GM21737 (cell line): Measurements from ENCODE around the gene BTN2A1.
"Not testable (repeated sequence)": the region's sequence is repeated elsewhere in the genome, so short reads cannot be mapped to it uniquely, and the experiment has no call there.

Source experiments
- ATAC-seq: cut with Tn5 transposase; IDR thresholded peaks from one replicate; pipeline ENCODE4 v1.9.1; 2021; ENCODE audit warnings: mild to moderate bottlenecking, moderate library complexity; ENCODE audit not compliant: unreplicated experiment

The BTN2A1 gene

DNA sequence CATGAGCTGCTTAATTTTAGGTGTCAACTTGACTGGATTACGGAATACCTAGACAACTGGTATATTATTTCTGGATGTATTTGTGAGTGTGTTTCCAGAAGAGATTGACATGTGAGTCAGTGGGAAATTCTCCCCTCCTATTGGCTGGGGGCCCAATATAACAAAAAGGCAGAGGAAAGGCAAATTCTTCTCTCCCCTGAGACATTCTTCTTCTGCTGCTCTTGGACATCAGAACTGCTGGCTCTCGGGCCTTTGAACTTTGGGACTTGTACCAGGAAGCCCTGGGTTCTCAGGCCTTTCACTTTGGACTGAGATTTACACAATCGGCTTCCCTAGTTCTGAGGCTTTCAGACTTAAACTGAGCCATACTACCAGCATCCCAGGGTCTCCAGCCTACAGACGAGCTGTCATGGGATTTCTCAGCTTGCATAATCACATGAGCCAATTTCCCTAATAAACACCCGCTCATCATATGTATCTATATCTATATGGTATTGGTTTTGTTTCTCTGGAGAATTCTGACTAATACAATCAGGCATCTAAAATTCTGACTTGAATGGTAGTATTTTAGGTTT, 25.0 kb upstream of the BTN2A1 start:
- ATAC-seq, result no peak

- not testable (repeated sequence) for ATAC-seq
Observed at GRCh38 chr6:26433680-26434079, 24.1 kb upstream of the BTN2A1 start.

DNA sequence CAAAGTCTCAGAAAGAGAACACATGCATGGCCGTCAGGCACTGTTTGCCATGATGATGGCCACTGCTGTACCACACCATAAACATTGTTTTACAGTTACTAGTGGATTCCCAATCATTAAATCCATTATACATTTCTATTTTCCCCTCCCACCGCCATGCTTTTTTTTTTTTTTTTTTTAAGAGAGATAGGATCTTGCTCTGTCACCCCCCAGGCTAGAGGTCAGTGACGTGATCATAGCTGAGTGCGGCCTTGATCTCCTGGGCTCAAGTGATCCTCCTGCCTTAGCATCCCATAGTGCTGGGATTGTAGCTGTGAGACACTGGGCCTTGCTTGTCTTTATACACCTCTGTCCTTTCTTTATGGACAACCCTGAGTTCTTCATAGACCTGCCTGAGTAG, 21.7 kb upstream of the BTN2A1 start:
- ATAC-seq, result no peak

GRCh38 chr6:26437550-26437949, 20.2 kb upstream of the BTN2A1 start:
- no peak for ATAC-seq

DNA sequence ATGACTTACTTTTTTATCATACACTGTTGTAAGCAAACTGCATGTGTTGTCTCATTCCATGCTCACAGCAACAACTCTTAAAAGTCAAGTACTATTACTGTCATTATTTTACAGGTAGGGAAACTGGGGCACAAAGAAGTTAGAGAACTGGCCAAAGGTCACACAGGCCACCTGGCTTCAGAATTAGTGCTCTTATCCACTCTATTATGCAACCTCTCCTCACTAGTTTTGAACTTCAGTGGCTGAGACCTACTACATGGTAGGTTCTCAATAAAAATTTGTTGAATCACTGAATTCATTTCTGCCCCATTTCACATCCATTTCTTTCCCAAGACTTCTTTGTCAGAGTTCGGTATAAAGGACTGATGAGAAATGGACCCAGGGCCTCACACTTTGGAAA, 19.8 kb upstream of the BTN2A1 start:
- ATAC-seq, result no peak

GRCh38 chr6:26439151-26440125, 18.3 kb upstream of the BTN2A1 start:
- no peak for ATAC-seq

DNA sequence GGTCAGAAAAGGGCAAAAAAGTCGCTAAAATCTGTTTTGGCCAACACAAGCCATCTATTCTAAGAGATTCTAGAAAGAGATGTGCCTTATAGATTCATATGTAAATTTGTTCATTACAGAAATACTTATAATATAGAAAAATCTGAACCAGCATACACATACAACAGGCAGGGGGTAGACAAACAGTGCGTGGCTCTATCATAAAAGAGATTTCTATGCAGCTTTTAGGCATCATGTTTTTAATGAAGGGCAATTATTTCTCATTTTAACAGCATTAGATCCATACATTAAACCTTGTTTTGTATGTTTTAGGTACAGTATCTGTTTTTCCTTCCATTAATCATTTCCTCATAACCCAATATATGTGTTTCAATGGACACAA, 16.8 kb upstream of the BTN2A1 start:
- no peak for ATAC-seq

DNA sequence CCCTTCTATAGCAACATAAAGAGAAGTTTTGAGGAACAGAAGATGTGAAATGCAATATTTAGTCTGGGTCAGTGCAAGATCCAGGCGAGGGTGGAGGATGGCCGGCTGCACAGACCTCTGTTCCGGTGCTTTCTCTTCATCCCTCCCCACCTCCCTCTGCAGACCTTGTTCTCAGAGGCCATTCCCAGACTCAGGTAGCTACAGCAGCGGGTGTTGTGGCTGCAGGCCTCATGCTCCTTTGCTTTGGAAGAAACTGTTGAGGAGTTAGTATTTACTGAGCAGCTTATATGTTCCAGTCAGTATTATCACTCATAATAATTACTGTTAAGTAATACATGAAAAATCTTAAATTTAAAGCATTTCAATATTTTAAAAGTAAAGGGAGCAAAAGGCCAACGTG, 15.8 kb upstream of the BTN2A1 start:
- ATAC-seq, result no peak

GRCh38 chr6:26445934-26446667, 11.7 kb upstream of the BTN2A1 start:
- no peak for ATAC-seq

DNA sequence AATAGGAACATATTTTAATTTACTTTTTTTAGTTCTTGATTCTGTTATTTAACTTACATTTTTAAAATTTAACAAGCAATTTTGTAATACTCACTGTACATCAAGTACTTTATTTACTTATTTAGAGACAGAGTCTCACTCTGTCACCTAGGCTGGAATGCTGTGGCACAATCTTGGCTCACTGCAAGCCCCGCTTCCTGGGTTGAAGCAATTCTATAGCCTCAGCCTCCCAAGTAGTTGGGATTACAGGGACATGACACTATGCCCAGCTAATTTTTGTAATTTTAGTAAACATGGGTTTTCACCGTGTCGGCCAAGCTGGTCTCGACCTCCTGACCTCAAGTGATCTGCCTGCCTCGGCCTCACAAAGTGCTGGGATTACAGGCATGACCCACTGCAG, 10.5 kb upstream of the BTN2A1 start:
- ATAC-seq, result no peak

GRCh38 chr6:26450240-26450639, 7.5 kb upstream of the BTN2A1 start:
- ATAC-seq, result no peak

GRCh38 chr6:26452631-26453235, 5.0 kb upstream of the BTN2A1 start:
- no peak for ATAC-seq

- no peak for ATAC-seq
Observed at GRCh38 chr6:26454631-26455030, 3.1 kb upstream of the BTN2A1 start.

DNA sequence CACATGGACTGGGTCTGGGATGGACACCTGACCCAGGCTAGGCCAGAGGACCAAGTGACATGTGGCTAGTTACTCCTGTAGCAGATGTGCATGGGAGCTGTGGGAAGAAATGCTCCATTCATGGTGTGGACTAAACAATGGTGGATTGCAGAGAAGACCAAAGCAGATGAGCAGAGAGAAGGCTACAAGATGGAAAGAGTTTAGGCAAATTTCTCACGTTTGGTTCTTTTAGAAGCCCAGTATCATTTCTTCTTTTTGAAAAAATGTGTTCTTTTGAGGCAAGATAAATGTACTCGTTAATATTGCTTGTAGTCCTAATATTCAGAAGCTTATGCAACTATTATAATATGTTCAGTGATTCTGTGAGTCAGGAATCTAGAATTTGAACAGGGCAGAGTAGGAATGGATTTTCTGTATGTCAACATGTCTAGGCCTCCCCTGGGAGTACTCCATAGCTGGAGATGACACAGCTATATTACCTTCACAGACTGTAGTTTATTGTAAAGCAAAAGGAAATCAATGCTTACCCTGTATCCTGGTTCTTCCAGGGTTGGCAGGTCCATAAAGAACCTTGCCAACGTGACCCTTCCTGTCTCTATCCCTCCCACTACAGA, 2.3 kb upstream of the BTN2A1 start:
- ATAC-seq, result no peak

DNA sequence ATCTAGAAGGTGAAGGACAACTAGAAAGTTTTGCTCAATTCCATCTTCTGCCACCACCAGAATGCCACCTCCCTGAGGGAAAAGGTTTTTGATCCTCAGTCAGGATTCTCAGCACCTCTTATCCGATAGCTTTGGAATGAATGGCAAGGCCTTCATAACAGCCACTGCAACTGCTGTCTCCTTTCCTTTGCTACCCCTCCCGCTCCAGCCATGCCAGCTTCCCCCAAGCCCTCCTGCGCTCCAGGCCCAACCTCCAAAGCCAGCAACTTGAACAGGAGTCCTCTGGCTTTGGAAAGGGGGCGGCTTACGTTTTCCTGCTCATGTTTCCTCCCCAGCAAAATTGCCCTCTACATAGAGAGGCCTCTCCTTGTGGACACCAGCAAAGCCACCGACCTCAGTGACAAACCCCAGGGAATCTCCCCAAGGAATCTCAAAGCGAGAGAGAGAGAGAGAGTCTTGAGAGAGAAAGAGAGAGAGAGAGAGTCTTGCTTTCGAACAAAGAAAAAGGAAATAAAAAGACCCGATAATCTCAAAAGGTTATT, 420 bp upstream of the BTN2A1 start:
- peak; percentile 10 for ATAC-seq

DNA sequence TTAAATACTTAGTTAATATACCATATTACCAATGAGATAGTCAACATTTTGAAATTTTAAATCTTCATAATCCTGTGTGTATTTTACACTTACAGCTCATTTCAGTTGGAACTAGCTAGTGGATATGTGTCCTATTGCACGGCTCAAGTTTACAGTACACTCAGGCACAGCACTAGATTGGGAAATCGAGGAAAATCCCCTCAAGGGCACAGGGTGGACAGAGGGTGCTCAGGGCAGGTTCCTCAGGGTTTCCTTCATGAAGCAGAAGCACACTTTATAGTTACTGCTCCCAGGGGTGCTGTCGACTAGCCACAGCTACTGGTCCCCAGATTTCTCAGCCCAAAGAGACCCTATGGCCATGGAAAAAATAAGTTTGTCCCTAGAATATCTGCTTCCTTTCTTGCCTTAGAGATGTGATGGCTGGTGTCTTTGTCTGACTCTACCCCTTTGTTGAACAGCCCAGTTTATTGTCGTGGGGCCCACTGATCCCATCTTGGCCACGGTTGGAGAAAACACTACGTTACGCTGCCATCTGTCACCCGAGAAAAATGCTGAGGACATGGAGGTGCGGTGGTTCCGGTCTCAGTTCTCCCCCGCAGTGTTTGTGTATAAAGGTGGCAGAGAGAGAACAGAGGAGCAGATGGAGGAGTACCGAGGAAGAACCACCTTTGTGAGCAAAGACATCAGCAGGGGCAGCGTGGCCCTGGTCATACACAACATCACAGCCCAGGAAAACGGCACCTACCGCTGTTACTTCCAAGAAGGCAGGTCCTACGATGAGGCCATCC, 1.5 kb downstream of the BTN2A1 start:
- no peak for ATAC-seq

DNA sequence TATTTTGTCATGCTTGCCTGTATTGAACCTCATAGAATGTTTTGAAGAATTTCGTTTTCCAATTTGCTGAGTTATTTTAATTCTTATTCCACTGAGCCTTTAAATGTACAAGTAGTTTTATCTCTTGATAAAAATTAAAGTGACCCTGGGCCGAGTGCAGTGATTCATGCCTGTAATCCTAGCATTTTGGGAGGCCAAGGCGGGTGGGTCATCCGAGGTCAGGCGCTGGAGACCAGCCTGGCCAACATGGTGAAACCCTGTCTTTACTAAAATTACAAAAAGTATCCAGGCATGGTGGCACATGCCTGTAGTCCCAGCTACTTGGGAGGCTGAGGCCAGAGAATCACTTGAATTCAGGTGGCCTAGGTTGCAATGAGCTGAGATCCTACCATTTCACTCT, 3.6 kb downstream of the BTN2A1 start:
- ATAC-seq, result not testable (repeated sequence)

DNA sequence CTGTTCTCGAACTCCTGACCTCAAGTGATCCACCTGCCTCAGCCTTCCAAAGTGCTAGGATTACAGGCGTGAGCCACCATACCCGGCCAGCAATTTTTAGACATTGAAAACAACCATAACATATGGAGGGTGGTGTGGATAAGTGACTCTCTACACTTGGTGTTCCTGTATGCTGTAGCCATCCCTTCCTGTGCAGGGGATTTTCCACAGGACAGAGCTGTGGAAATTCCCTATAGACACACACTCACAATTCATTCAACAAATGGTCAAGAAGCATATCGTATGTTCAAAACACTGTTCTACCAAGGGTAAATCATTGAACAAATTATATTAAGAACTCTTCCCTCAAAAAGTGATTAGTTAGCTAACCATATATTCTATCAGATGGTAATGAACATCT, 6.3 kb downstream of the BTN2A1 start:
- ATAC-seq, result no peak

DNA sequence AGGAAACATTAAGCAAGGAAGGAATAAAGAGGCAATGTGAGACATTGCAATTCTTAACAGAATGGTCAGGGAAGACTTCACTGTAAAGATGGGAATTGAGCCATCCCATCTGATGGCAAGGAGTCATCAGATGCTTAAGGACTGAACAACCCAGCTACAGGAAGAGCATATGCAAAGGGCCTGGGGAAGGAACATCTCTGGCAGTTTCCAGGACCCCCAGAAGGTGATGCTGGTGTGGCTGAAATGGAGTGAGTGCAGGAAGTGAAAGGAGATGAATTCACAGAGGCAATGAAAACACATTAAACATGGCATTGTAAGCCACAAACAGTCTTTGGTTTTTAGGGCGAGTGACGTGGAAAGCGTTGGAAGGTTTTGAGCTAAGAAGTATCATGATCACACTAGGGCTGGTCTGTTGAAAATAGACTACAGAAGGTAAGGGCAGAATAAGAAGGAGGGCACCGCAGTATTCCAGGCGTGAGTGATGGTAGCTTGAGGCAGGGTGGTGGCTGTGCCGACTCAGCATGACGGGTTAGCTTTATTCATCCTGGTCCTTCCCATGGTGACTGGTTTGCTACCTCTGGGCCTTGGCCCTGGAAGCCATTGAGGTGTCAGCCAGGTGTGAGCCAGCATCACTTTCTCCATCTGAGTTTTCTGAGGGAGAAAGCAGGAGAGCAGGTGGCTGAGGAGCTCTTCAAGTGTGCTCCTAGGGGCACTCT, 6.8 kb downstream of the BTN2A1 start:
- no peak for ATAC-seq
